Activated CD8-positive, alpha-beta memory T cell treated with anti-CD3 and anti-CD28 coated beads, Interleukin-2, amount 50 U/mL, for 1 hour (primary cell): ENCODE measurements around the gene TMEM127.
"Not testable (repeated sequence)": the region's sequence is repeated elsewhere in the genome, so short reads cannot be mapped to it uniquely, and the experiment has no call there.

Source experiments
- DNase-seq: peaks from one replicate; pipeline ENCODE4 v3.0.0-alpha.2; 2020; ENCODE audit errors: extremely low read depth

TMEM127 gene

GRCh38 chr2:96241227-96241626 lies 24.6 kb downstream of the TMEM127 start:
- no peak for DNase-seq

- DNase-seq = no peak
These were observed 25.3 kb downstream of the TMEM127 start for GRCh38 chr2:96240341-96241038.

GRCh38 chr2:96239745-96240264 lies 26.0 kb downstream of the TMEM127 start:
- DNase-seq = no peak

GRCh38 chr2:96239091-96239490 lies 26.7 kb downstream of the TMEM127 start:
- no peak for DNase-seq

GRCh38 chr2:96238266-96238665 lies 27.5 kb downstream of the TMEM127 start:
- DNase-seq = no peak

- no peak for DNase-seq
These were observed 28.9 kb downstream of the TMEM127 start for GRCh38 chr2:96236882-96237281.

- no peak for DNase-seq
These were observed 31.9 kb downstream of the TMEM127 start for GRCh38 chr2:96233880-96234316.

- DNase-seq = no peak
These were observed 32.4 kb downstream of the TMEM127 start for GRCh38 chr2:96233436-96233835.

- no peak for DNase-seq
These were observed 34.5 kb downstream of the TMEM127 start for GRCh38 chr2:96231316-96231715.

GRCh38 chr2:96225016-96225533 lies 40.7 kb downstream of the TMEM127 start:
- no peak for DNase-seq

- not testable (repeated sequence) for DNase-seq
These were observed 44.7 kb downstream of the TMEM127 start for GRCh38 chr2:96221106-96221505.

GRCh38 chr2:96219959-96220358 lies 45.8 kb downstream of the TMEM127 start:
- not testable (repeated sequence) for DNase-seq

- DNase-seq = no peak
These were observed 47.2 kb downstream of the TMEM127 start for GRCh38 chr2:96218508-96219131.

GRCh38 chr2:96214554-96214953 lies 51.2 kb downstream of the TMEM127 start:
- no peak for DNase-seq

- no peak for DNase-seq
These were observed 52.4 kb downstream of the TMEM127 start for GRCh38 chr2:96213379-96213778.

GRCh38 chr2:96212339-96212738 lies 53.5 kb downstream of the TMEM127 start:
- DNase-seq = no peak

GRCh38 chr2:96209729-96210085 lies 56.1 kb downstream of the TMEM127 start:
- DNase-seq = no peak

- DNase-seq = no peak
These were observed 56.6 kb downstream of the TMEM127 start for GRCh38 chr2:96209011-96209728.

- DNase-seq = peak; percentile 87
These were observed 57.4 kb downstream of the TMEM127 start, which contains the start of gene STARD7 for GRCh38 chr2:96208143-96209010. Gene STARD7, minus strand, starts transcription at chr2:96208827. Its CDS starts 393 bp downstream, at chr2:96208434.

- no peak for DNase-seq
These were observed 58.0 kb downstream of the TMEM127 start for GRCh38 chr2:96207774-96208142.

- no peak for DNase-seq
These were observed 58.6 kb downstream of the TMEM127 start for GRCh38 chr2:96207073-96207773.
